ENCODE data around the gene GABBR2.

GABBR2 gene

DNA sequence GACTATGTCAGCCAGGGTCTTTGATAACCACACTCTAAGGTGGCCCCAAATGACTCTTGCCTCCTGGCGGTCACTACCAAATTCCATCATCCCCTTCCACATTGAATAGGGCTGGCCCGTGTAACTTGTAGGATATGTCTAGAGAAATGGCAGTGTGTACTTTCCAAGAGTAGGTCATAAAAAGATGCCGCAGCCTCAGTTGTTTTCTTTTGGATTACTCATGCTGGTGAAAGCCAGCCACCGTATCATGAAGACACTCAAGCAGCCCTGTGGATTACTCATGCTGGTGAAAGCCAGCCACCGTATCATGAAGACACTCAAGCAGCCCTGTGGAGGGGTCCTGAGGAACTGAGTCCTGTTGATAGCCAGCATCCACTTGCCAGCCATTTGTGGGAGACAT is 281.2 kb downstream of the GABBR2 start:
- no peak for DNase-seq

DNA sequence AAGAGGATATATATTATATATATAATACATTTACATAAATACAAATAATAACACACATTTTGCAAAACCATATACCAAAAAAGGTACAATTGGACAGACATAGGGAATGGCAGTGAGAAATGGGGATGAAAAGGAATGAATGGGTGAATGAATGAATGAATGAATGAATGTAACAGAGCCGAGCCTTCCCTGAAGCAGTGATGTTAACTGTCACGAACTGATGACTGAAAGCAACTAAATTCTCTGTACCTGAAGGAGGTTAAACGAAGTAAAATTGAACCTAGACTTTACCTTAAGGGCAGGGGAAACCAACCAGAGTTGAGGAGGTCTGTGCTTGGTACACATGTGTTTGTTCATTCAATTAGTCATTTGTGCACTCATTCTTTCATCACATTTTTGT is 283.7 kb downstream of the GABBR2 start:
- DNase-seq: no peak

DNA sequence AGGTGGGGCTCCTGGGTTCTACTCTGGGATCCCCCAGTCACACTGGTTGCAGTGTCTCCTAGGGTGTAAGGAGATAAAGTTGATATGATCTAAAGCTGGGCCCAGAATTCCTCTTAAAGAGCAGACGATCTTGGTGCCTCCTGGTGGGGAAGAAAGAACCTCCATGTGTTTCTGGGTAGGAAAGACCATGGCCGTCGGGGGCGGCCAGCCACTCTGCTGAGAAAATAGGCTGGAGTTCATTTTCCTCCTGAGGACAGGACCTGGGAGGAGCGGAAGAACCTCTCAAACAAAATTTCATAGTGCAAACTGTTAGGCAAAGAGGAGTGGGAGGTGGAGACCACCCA is 289.5 kb downstream of the GABBR2 start:
- DNase-seq: no peak

DNA sequence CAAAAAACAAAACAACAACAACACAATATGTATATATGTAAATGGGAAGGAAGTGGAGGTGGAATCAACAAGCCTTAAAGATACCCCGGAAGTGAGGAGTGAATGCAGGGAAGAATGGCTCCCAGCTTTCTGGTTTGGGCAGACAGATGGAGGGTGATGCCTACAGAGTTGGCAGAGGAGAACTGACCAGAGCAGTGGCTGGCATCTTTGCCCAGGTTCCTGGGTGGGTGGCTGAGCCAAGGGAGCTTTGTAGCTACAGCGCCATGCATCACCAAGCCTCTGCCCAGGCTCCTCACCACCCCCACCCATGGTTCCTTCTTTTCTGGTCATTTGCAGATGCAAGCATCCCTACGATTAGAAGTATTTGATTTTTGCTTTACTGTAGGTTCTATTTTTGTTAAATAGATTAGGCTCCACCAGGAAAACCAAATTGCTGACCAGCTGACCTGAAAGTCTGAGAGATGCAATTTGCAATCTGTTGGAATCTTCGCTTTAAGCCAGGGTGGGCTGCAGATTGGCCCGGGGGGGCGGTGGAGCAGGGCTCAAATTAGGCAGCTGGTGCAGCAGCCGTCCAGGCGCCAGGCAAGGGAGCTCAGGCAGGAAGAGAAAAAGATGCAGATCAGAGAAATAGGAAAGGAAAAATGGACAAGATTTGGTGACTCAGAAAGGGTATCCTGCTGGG is 290.0 kb downstream of the GABBR2 start:
- DNase-seq: no peak

DNA sequence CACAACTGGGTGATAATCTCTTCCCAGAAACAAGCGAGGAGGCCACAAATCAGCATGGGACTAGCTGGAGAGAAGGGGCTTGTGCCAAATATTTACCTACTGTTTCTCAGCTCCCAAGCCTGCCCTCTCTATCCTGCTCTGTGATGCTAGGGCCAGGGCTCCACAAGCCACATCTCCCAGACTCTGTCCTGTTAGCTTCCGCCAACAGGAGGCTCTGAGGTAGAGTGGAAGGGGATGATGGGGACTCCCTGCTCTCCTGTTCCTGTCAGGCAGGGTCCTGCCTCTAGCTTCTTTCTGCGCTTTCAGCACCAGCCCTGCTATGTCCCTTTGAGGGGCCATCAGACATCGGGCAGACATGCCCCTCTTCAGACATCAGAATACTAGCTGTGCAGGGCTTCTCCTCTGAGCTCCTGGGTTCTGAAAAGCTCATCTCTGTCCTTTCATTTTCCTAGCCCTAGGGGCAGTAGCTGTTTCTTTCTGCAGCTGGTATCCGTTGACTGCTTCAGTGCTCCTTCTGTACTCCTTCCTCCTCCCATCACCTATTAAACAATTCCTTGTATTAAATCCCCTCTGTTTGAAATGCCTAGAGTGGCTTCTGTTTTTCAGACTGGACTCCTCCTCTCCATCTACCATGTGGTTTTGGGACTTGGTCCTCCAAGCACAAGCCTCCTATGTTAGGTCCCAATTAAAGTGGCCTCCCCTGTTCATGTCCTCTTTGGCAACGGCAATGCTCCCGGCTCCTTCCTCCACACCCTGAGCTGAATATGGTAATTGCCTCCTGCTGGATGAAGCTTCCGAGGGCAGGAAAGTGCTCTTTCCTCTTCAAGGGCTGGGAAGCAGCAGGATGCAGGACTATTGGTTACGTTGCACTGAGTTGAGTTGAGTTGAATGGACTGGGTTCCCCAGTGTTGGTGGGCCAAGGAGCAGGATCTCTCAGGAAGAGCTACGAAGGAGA is 292.2 kb downstream of the GABBR2 start:
- no peak for DNase-seq

DNA sequence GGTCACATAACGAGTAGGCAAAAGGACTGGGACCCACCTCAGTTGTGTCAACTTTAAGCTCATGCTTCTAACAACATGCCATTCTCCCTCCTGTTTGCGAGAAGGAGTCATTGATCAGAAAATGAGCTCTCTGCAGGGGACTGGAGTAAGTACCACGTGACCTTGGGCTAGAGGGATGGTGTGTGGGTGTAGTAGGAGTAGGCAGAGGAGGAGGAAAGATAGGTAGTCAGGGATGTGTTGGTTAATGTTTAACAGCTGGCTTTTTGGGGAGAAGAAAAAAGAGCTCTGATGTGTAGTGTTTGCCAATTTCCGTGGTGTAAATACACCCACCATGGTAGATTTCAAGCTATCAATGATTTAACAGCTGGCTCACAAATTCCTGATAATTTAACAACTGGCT is 293.0 kb downstream of the GABBR2 start:
- DNase-seq: no peak

DNA sequence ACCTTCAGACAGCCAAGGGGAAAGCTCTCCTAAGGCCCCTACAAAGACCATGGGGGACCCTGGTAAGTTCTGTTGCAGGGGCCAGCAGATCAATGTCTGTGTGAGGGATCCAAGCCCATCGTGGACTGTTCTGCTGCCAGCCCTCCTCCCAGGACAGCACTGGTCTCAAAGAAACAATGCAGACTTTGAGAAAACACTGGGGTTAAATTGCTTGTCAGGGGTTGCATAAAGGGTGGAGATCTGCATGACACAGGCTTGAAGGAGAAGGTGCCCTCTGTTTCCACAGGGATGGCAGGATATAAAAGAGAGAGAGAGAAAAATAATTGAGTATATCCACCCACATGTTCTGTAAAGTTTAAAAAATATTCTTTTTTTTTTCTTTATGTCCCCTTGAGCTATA is 295.7 kb downstream of the GABBR2 start:
- no peak for DNase-seq

DNA sequence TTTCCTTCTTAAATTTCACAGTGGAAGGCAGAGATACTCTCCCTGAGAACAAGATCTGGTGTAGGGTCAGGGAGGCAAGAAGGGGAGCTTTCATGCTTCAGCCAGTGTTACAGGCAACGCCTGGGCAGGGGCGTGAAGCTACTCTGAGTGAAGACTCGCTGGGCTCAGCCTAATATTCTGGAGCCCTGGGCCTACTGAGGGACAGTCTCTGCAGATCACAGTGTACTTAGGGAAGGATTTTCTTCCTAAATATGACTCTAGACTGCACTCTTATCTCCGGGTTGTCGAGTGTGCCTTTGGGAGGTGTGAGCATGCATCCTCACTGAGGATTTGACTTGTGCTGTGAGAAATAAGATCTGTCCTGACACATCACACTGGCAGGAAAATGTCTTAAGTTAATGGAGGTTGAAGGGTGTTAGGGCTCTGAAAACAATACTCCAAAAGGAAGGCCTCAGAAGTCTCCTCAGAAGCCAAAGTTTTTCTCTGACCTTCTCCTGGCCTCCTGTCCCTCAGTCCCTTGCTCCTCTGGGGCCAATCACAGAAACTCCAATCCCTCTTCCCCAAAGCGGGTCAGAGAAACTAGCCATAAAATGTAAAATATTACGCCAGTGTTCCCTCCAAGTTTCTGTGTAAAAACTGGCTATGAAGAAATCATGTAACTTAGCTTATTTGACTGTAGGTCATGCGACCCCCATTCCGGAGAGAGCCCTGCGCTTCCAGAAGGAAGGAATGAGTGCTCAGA is 296.5 kb downstream of the GABBR2 start:
- no peak for DNase-seq

DNA sequence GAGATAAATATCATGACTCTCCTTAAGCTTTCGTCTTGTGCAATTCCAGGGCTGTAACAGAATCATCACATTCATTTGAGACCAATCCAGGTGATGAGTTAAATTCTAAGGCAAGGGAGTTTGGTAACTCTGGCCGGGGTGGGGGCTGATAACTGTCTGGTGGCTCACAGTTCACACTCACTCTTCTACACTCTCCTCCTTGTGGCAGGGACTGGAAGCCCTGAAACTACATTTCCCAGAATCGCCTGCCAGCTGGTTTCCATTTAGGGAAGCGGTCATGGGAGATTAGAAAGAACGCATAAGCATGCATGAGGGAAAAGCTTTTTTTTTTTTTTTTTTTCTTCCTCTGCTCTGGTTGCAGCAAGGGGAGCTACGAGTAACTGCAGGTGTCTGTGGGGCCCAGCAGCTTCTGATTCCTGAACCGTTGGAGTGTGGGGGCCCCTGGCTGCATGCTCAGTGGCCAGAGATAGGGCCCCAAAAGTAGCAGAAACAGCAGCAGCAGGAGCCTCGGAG is 298.5 kb downstream of the GABBR2 start:
- no peak for DNase-seq

DNA sequence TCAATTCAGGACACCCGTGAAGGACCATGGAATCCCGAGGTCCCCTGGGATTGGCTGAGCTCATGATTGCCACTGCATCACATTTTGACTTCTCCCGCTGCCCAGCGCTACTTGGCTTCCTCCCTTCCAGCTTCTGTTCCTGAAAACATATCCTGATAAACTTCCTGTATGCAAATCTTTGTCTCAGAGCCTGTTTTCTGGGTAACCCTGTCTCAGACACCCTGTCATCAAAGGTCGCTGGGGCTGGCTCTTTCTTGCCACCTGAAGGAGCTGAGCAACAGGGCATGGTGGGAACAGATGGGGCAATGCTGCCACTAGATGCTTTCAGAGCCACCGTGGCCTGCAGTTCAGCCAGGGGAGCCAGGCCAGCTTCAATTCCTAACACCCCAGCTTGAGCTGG is 299.0 kb downstream of the GABBR2 start:
- DNase-seq: no peak

DNA sequence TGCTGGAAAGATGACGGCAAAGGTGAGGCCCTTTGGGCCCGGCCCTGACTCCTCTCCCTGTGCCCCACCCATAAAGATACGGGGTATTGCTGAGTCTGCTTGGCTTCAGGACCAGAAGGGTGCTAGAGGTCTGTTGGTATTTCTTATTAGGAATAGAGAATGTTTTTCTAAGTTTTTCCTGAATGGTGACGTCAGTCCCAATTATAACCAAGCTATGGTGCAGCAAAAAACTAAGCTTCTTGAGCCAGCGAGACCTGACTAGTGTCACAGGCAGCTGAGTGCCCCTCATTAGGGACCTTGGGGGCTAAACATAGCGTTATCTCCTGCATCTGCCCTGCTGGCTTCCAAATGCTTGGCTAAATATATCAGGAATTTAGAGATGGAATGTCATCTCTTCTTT is 302.3 kb downstream of the GABBR2 start:
- no peak for DNase-seq

DNA sequence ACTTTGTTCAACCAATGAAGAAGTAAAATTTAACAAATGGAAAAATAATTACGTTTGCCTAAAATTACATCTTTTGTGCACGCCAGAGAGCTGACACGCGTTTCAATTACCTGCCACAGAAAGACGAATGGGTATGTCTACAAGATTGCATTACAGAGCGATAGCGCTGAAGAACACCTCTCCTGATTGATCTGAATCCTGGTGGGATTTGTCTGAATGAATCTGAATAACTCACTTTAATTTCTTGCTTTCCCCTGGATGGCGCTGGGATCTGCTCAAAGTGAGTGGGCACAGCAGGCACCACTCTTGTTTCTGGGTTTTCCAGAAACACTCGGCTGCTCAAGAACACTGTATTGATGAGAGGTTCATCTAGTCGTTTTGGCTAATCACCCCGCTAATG is 304.5 kb downstream of the GABBR2 start:
- no peak for DNase-seq

DNA sequence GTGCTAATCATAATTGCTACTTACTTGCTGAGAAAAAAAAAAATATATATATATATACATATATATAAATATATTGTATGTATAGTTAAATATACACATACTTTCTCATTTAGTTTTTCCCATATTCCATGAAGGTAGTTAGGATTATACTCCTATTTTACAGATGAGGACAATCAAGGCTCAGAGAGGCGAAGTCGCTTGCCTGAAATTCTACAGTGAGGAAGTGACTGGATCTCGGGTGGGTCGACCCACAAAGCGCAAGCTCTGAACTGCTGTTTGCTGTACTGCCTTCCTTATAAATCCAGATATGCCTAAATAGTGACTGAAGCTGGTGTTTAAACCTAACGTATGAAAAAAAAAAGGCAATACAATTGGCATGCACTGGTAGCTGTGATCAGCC is 305.0 kb downstream of the GABBR2 start:
- DNase-seq: no peak

DNA sequence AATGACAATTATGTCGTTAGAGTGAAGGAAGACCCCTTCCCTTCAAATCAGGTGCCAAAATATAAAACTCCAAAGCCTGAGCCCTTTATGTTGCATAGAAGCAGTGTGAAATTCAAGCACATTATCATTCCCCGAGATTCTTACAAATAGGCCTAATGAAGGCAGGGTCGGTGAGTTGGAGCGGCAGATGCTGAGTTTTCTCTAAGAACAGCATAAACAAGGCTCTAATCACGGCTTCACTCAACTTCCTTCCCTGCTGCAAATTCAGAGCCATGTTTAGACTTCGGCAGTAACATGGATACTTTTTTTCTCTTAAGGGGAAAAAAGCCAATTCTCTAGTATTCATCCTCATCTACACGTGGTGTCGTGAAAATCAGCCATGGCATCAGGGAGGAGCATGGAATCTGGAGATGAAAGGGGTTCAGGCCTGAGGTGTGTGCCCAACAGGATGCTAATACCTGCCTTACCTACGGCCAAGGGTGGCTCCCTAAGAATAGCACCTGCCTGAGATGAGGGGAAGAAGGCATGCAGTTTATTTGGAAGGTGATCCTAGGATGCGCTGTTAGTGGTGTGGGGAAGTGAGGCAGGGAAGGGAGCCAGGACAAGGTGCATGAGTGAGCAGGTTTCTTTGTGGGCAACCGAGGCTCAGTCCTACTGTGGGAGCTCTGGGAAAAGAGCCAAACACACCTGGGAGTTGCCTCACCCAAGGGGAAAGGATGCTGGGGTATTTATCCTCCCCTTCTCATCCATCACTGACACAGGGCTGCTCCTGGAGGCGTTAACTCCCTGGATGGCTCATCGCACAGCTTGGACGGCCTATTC is 306.5 kb downstream of the GABBR2 start:
- DNase-seq: no peak

DNA sequence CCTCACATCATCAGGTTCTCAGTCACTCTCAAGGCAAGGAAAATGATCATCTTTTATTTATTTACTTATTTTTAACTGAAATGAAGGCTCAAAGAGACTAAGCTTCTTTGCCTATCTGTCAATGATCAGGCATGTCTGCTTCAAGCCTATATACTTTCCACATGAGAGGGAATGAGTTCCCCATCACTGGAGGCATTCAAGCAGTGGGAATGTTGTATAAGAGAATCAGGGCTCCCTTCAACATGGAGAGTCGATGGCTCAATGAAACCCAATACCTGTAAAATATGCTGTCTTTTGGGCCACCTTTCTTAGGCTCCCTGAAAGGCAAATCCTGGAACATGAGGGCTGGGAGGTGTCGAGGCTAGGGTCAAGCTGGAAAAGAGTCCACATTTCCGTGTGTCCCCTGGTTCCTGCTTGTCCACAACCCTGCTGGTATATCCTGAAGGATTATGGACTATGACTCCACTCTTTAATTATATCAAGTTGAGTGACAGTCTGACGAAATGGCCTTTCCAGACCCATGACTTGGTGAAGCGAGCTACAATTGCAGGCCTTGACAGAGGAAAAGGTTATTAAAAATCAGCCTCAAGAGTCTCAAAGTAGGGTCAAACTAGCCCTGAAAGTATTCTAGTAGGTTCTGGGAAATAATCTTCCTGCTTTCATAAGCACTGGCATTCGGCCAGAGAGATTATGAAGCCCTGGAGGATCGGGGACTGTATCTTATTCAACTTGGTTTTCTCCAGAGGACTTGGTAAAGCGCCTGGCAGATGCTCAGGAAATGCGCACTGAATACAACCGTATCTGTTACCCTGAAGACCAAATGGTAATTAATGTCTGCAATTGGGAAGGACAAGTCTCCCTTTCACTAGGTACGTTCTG is 307.4 kb downstream of the GABBR2 start:
- DNase-seq: no peak

DNA sequence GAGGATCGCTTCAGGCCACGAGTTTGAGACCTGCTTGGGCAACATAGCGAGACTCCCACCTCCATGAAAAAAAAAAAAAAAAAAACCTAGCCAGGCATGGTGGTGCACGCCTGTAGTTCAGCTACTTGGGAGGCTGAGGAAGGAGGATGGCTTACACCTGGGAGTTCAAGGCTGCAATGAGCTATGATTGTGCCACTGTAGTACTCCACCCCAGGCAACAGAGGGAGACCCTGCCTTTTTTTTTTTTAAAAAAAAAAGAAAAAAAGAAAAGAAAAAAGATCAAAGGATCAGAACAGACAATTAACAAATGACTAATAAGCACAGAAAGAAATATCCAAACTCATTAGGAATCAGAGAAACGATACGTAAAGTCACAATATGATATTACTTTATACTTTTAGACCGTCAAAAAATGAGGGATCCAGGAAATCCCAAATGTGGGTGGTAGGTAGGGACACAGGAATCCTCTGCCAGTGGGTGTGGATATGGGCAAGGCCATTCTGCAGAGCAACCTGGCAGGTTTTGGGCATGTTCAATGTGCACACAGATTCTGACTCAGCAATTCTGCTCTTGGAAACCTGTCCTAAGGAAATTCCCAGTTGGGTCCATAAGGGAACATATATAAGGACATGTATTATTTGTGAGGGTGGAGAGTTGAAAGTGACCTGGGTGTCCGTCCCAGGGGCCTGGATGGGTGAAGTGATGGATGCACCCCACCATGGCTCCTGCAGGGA is 308.6 kb downstream of the GABBR2 start:
- no peak for DNase-seq

DNA sequence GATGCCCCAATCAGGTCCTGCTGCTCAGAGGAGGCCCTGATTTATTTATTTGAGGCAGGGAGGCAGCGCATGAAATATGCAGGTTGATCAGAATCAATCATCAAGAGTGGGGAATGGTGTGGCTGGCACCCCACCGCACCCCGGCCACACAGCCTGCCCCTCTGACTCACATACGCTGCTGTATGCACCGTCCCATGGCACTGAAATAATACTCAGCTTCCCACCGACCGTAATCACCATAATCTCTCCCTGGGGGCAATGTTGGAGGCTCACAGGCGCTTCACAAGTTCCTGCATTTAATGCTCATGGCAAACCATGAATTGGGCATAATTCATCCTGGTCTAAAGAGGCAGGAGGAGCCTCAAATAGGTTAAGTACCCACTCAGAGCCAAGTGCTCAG is 312.1 kb downstream of the GABBR2 start:
- no peak for DNase-seq

DNA sequence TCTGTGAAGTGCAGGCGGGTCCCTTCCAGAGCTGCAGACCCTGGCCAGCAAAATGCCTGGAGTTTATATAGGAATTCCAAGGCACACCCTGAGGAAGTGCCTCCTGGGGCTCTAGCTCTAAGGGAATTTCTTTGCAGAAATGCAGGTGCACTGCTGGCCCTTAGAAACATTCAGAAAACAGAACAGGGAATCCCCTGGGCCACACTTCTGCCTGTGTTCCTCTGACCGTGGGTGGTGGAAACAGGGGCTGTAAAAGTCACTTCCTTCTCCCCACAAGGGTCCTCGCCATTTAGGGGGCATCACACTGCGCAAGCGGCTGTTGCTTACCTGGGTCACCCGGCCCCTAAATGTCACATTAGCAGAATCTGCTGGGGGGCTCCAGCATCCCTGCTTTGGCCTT is 312.5 kb downstream of the GABBR2 start:
- no peak for DNase-seq

DNA sequence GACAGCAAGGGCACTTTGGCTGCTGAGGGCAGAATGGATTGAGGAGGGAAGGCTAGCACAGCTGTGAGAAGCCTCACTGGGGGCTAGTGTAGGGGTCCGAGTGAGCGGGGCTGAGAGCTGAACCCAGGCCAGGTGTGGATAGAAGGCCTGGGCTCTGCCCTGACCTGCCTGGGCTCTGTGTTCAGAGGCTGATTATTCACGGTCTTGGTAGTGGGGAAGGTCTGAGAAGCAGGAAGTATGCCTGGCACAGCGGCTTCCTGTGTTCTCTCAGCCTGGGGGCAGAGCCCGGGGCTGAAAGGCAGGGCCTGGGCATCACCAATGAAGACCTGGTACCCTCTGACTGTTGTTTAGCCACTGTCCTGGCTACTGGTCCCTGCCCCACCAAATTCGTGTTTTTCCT is 316.9 kb downstream of the GABBR2 start:
- DNase-seq: no peak

DNA sequence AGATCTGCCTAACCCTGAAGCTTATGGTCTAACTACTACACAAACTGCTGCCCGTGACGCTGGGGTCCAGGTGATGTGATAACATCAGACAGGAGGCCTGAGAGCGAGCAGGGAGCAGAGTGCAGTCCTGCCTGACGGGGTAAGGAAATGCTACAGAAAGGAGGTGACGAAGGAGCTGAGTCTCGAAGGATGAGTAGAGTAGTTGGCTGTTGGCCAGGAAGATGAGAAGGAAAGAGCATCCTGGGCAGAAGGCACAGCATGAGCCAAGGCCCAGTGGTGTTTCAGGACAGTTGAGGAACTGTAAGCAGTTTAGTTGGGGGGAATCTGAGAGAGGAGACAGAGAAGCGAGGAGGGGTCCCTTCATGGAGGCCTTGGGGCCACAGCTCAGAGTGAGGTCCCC is 317.3 kb downstream of the GABBR2 start:
- DNase-seq: no peak

DNA sequence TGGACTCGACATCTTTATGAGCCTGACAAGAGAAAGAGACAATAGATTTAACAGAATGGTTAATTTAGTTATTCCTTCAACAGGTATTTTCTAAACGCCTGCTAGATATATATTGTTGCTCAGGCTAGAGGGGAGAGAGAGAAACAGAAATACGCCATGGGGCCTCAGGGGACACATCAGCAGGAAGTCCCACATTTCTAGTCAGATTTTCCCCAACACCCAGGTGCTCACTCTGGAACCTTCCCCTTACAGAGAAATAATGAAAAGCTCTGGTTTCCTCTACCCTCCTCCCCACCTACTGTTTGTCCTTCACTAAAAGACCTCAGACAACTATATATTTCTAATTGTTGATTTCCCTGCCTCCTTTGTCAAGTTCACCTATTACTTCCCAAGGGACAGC is 323.0 kb downstream of the GABBR2 start:
- no peak for DNase-seq
